H9 (cell line): Measurements from ENCODE around the gene MOSMO. TPM values are rescaled to one million over a fixed set of nuclear protein-coding genes. Genes with fewer than 3 reads are reported as not detected.
A peak's percentile ranks its signal among the peaks of the same experiment; 100 is the strongest.

Source experiments
- DNase-seq: peaks from one replicate; pipeline ENCODE4 v3.0.0-alpha.2; 2017
- H2AFZ ChIP-seq: one replicate; pipeline ENCODE4 v1.6.1; 2013; ENCODE audit warnings: mild to moderate bottlenecking, low read length, control low read depth, moderate library complexity
- H2AK5ac ChIP-seq: 2 replicates; pipeline ENCODE4 v1.6.1; 2013; ENCODE audit warnings: low read length, control low read depth, mixed read lengths; ENCODE audit not compliant: insufficient read length
- H2BK120ac ChIP-seq: one replicate; pipeline ENCODE4 v1.6.1; 2013; ENCODE audit warnings: low read depth, mild to moderate bottlenecking, low read length, control low read depth, inconsistent platforms; ENCODE audit not compliant: poor library complexity, severe bottlenecking
- H2BK12ac ChIP-seq: 2 replicates; pipeline ENCODE4 v1.6.1; 2013; ENCODE audit warnings: low read length, control low read depth, mixed read lengths, low read depth; ENCODE audit not compliant: insufficient read length
- H2BK15ac ChIP-seq: 2 replicates; pipeline ENCODE4 v1.6.1; 2013; ENCODE audit warnings: low read depth, low read length, control low read depth
- H2BK20ac ChIP-seq: one replicate; pipeline ENCODE4 v1.6.1; 2013; ENCODE audit warnings: low read depth, mild to moderate bottlenecking, low read length, control low read depth, inconsistent platforms; ENCODE audit not compliant: poor library complexity, severe bottlenecking
- H2BK5ac ChIP-seq: 2 replicates; pipeline ENCODE4 v1.6.1; 2013; ENCODE audit warnings: low read length, control low read depth, mixed read lengths; ENCODE audit not compliant: insufficient read length
- H3K14ac ChIP-seq: 2 replicates; pipeline ENCODE4 v1.6.1; 2013; ENCODE audit warnings: low read length, control low read depth; ENCODE audit not compliant: insufficient read depth
- H3K18ac ChIP-seq: 2 replicates; pipeline ENCODE4 v1.6.1; 2013; ENCODE audit warnings: low read depth, mild to moderate bottlenecking, mixed read lengths, low read length, control low read depth; ENCODE audit not compliant: insufficient read length
- H3K23ac ChIP-seq: 2 replicates; pipeline ENCODE4 v1.6.1; 2013; ENCODE audit warnings: low read length, control low read depth, mixed read lengths, low read depth; ENCODE audit not compliant: insufficient read length
- H3K23me2 ChIP-seq: 2 replicates; pipeline ENCODE4 v1.6.1; 2013; ENCODE audit warnings: low read depth, mild to moderate bottlenecking, mixed read lengths, low read length, control low read depth; ENCODE audit not compliant: insufficient read length, poor library complexity, severe bottlenecking
- H3K27ac ChIP-seq: 2 replicates; pipeline ENCODE4 v1.5.1; 2013; ENCODE audit warnings: low read length, control low read depth, mixed read lengths, low read depth; ENCODE audit not compliant: insufficient read length
- H3K27me3 ChIP-seq: 2 replicates; pipeline ENCODE4 v1.6.1; 2013; ENCODE audit warnings: low read length, control low read depth, inconsistent platforms; ENCODE audit not compliant: insufficient read depth
- H3K4ac ChIP-seq: 2 replicates; pipeline ENCODE4 v1.6.1; 2013; ENCODE audit warnings: low read depth, mild to moderate bottlenecking, control low read depth, inconsistent platforms, low read length, moderate library complexity
- H3K4me1 ChIP-seq: 2 replicates; pipeline ENCODE4 v1.6.1; 2013; ENCODE audit warnings: low read length, control low read depth, inconsistent platforms; ENCODE audit not compliant: insufficient read depth
- H3K4me2 ChIP-seq: 2 replicates; pipeline ENCODE4 v1.6.1; 2013; ENCODE audit warnings: low read length, control low read depth, mixed read lengths; ENCODE audit not compliant: insufficient read length, insufficient read depth
- H3K56ac ChIP-seq: 2 replicates; pipeline ENCODE4 v1.6.1; 2013; ENCODE audit warnings: low read depth, mild to moderate bottlenecking, mixed read lengths, low read length, control low read depth; ENCODE audit not compliant: insufficient read length
- H3K79me1 ChIP-seq: 2 replicates; pipeline ENCODE4 v1.6.1; 2013; ENCODE audit warnings: low read depth, mild to moderate bottlenecking, moderate library complexity, low read length, control low read depth, inconsistent platforms; ENCODE audit not compliant: insufficient read depth, poor library complexity, severe bottlenecking
- H3K79me2 ChIP-seq: 2 replicates; pipeline ENCODE4 v1.6.1; 2013; ENCODE audit warnings: low read length, control low read depth, inconsistent platforms; ENCODE audit not compliant: insufficient read depth
- H3K9ac ChIP-seq: 2 replicates; pipeline ENCODE4 v1.6.1; 2013; ENCODE audit warnings: low read length, control low read depth, mixed read lengths; ENCODE audit not compliant: insufficient read length; ENCODE audit errors: extremely low read depth
- H3K9me3 ChIP-seq: one replicate; pipeline ENCODE4 v1.6.1; 2013; ENCODE audit warnings: low read depth, low read length, inconsistent platforms; ENCODE audit not compliant: control insufficient read depth
- H3T11ph ChIP-seq: one replicate; pipeline ENCODE4 v1.6.1; 2013; ENCODE audit warnings: mild to moderate bottlenecking, low read length, control low read depth, inconsistent platforms
- H4K20me1 ChIP-seq: one replicate; pipeline ENCODE4 v1.6.1; 2013; ENCODE audit not compliant: control insufficient read depth, insufficient read length, insufficient read depth
- H4K5ac ChIP-seq: 2 replicates; pipeline ENCODE4 v1.6.1; 2013; ENCODE audit warnings: low read depth, mild to moderate bottlenecking, mixed read lengths, low read length, control low read depth; ENCODE audit not compliant: insufficient read length
- H4K8ac ChIP-seq: replicated peaks from 2 replicates; pipeline ENCODE4 v1.6.1; 2013; ENCODE audit warnings: low read length, control low read depth, mixed read lengths, low read depth; ENCODE audit not compliant: insufficient read length
- H4K91ac ChIP-seq: 2 replicates; pipeline ENCODE4 v1.6.1; 2013; ENCODE audit warnings: low read depth, mild to moderate bottlenecking, moderate library complexity, mixed read lengths, low read length, control low read depth; ENCODE audit not compliant: insufficient read length
- H3K27ac Mint-ChIP-seq, 3 experiments: 2 replicates in 2 of 3; 3 replicates in 1 of 3; pipeline ENCODE4 v1.8.0; 2020 to 2021; ENCODE audit warnings: mixed read lengths in 3 of 3, mild to moderate bottlenecking in 1 of 3, moderate library complexity in 1 of 3
- H3K27me3 Mint-ChIP-seq: 2 replicates; pipeline ENCODE4 v1.8.0; 2021; ENCODE audit warnings: low read depth, mild to moderate bottlenecking, moderate library complexity, mixed read lengths
- H3K36me3 Mint-ChIP-seq, 3 experiments: 2 replicates in 2 of 3; 3 replicates in 1 of 3; pipeline ENCODE4 v1.8.0; 2020 to 2021; ENCODE audit warnings: low read depth in 3 of 3, mixed read lengths in 3 of 3; ENCODE audit not compliant: insufficient read depth in 1 of 3
- H3K4me1 Mint-ChIP-seq, 2 experiments: 2 replicates each; pipeline ENCODE4 v1.8.0; 2020; ENCODE audit warnings: mixed read lengths in 2 of 2
- H3K4me3 Mint-ChIP-seq, 2 experiments: 2 replicates in 1 of 2; 3 replicates in 1 of 2; pipeline ENCODE4 v1.8.0; 2020 to 2021; ENCODE audit warnings: mild to moderate bottlenecking in 2 of 2, mixed read lengths in 2 of 2, moderate library complexity in 1 of 2
- H3K9me3 Mint-ChIP-seq, 2 experiments: 2 replicates in 1 of 2; 3 replicates in 1 of 2; pipeline ENCODE4 v1.8.0; 2020; ENCODE audit warnings: mild to moderate bottlenecking in 2 of 2, mixed read lengths in 2 of 2, moderate library complexity in 1 of 2
- CTCF ChIP-seq: fragments of 200-600 bp; sonication (generic); conservative IDR thresholded peaks from 3 replicates; pipeline ENCODE4 v1.8.0; 2021; ENCODE audit warnings: antibody characterized with exemption, mild to moderate bottlenecking
- WGBS: extraction: QIAGEN DNeasy Blood & Tissue Kit; methylation state at CpG from one replicate; pipeline ENCODE4 v1.1.7; 2013; ENCODE audit warnings: missing lambda C conversion rate, low lambda C conversion rate, mixed read lengths; ENCODE audit not compliant: insufficient read length; ENCODE audit errors: extremely low coverage; 5-methylcytosine and 5-hydroxymethylcytosine counted together
- total RNA-seq: library from RNA; stranded (reverse); gene quantifications from 2 replicates; pipeline ENCODE4 v1.2.1, GENCODE V29; 2021

MOSMO gene
- total RNA-seq, 1 experiment from 2014 or later = 13.5 TPM

GRCh38 chr16:22092143-22092933 lies 84.4 kb downstream of the MOSMO start, which contains the start of gene VWA3A:
Gene VWA3A (plus strand): TSS chr16:22092541. CDS start chr16:22092638, 97 bp downstream.
- TF ChIP-seq CTCF = no peak
- Histone ChIP-seq H2AFZ (no peak within 1 kb of the TSS), H3K79me2 (no peaks in the 10 kb centered on the region), H3K27me3 (no peaks in the 10 kb centered on the region), H3K27ac (no peak within 1 kb of the TSS), H3K79me1 (no peaks in the 10 kb centered on the region), H3K56ac (no peak within 1 kb of the TSS), H4K20me1 (no peaks in the 10 kb centered on the region), H2BK5ac (no peak within 1 kb of the TSS), H3T11ph (no peak within 1 kb of the TSS), H3K23me2 (no peaks in the 10 kb centered on the region), H3K18ac (peak within 1 kb of the TSS; percentile 60), H3K9ac (no peak within 1 kb of the TSS), H2BK20ac (no peak within 1 kb of the TSS), H3K4me2 (no peak within 1 kb of the TSS), H2BK12ac (no peak within 1 kb of the TSS), H4K91ac (no peak within 1 kb of the TSS), H3K4me1 (no peaks in the 10 kb centered on the region; the same call in 1 of the 2 replicates), H2BK15ac (no peak within 1 kb of the TSS), H3K9me3 (no peaks in the 10 kb centered on the region), H3K4ac (no peak within 1 kb of the TSS), H2BK120ac (no peak within 1 kb of the TSS), H4K5ac (no peak within 1 kb of the TSS), H4K8ac (no peak within 1 kb of the TSS), H2AK5ac (no peak within 1 kb of the TSS), H3K23ac (no peak within 1 kb of the TSS), H3K14ac (no peak within 1 kb of the TSS)
- H3K27ac Mint-ChIP-seq = peak within 1 kb of the TSS; percentile 16 to 90 (median 89); a peak in 4 of 7 replicates
- peak; percentile 73 for DNase-seq
- H3K4me3 Mint-ChIP-seq = peak within 1 kb of the TSS in 1 of 2 experiments; percentile 58; a peak in 2 of 5 replicates
- H3K9me3 Mint-ChIP-seq = no peaks in the 10 kb centered on the region
- H3K36me3 Mint-ChIP-seq = no peaks in the 10 kb centered on the region
- H3K4me1 Mint-ChIP-seq = peaks cover 11 to 14% of the 10 kb centered on the region in 2 experiments
- no CpG with 5 or more reads among the region's 9 CpGs for WGBS
- H3K27me3 Mint-ChIP-seq = no peaks in the 10 kb centered on the region; the same call in none of the 2 replicates
